Tibial artery (tissue), 4 donors: Measurements from ENCODE around the gene CAPN2.
A peak's percentile ranks its signal among the peaks of the same experiment; 100 is the strongest.

ENCODE experiments used
- DNase-seq, 2 donors: peaks; one replicate each; pipeline ENCODE4 v3.0.0-alpha.2; 2019
- H3K27ac ChIP-seq, 2 donors: fragments of 200-600 bp; sonication (generic) in 1 of 2; 1 replicate in 1 of 2; 2 replicates in 1 of 2; pipeline ENCODE4 v1.5.1; 2018 to 2019; ENCODE audit warnings: mild to moderate bottlenecking in 1 of 2
- H3K27me3 ChIP-seq, 2 donors: fragments of 200-600 bp; sonication (generic) in 1 of 2; one replicate each; pipeline versions ENCODE4 v1.5.1 to v1.6.0; 2016 to 2019
- H3K36me3 ChIP-seq, 3 donors: fragments of 200-600 bp; sonication (generic) in 2 of 3; one replicate each; pipeline ENCODE4 v1.5.1; 2016 to 2019; ENCODE audit warnings: mild to moderate bottlenecking in 2 of 3
- H3K4me1 ChIP-seq, 4 donors: fragments of 200-600 bp; sonication (generic) in 2 of 4; 1 replicate in 3 of 4; 2 replicates in 1 of 4; pipeline ENCODE4 v1.5.1; 2016 to 2019
- H3K4me3 ChIP-seq, 2 donors: fragments of 200-600 bp; sonication (generic) in 1 of 2; 1 replicate in 1 of 2; 2 replicates in 1 of 2; pipeline ENCODE4 v1.5.1; 2018 to 2019; ENCODE audit warnings: mild to moderate bottlenecking in 2 of 2
- H3K9me3 ChIP-seq, 3 donors: fragments of 200-600 bp; sonication (generic) in 1 of 3; one replicate each; pipeline ENCODE4 v1.5.1; 2016 to 2019
- intact Hi-C: fragments of 100-400 bp; cut with DNase I; formaldehyde crosslinking; loops from one replicate; pipeline ENCODE4 v1.15.0; 2023; ENCODE audit warnings: low total_unique reads
- TF ChIP-seq, protein P1 (sequence below), 2 experiments: fragments of 200-600 bp in 1 of 2; fragments of 450-650 bp in 1 of 2; IDR thresholded peaks; one replicate each; pipeline ENCODE4 v1.5.1; 2017 to 2019; ENCODE audit warnings: antibody characterized with exemption in 2 of 2, mild to moderate bottlenecking in 1 of 2, moderate library complexity in 1 of 2

CAPN2 gene

DNA sequence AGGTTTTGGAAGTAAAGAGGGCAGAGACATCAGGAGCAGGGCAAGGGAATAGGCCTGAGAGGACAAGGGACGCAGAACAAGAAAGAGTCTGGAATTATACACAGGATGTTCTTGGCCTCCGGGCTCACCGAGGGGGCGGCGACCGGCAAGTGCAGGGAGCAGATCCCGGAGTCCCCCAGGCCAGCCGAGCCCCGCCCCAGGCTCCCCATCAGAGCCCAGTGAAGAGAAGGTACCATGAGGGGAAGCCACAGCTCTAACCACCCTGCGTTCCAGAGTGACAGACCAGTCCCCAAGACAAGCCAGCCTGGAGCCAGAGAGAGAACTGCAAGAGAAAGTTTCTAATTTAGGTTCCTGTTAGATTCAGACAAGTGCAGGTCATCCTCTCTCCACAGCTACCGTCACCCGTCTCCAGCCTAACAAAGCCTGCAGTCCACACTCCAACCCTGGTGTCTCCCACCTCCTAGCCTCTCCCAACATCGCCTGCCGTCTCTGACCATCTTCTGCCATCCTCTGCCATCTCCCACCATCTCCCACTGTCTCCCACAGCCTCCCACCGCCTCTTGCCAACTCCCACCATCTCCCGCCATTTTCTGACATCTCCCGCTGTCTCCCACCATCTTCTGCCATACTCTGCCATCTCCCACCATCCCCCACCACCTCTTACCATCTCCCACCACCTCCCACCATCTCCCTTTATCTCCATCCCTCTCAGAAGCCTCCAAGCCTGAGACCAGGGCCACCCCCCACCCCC is 42.5 kb downstream of the CAPN2 start:
- no peak for DNase-seq
- peaks cover 87 to 100% (median 95%) of the 10 kb centered on the region in 3 donors for H3K36me3 ChIP-seq
- intact Hi-C loops, result no loop called here

DNA sequence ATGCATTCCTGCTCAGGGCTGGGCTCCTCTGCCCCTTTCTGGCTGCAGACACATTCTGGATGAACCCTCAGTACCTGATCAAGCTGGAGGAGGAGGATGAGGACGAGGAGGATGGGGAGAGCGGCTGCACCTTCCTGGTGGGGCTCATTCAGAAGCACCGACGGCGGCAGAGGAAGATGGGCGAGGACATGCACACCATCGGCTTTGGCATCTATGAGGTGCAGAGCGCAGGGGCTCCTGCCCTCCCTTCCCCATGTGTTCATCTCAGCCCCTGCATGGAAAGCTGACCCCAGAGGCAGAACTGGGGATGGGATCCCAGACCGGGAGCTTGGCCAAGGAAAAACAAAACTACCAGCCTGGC is 43.1 kb downstream of the CAPN2 start:
- Histone ChIP-seq H3K27me3 (no peaks in the 10 kb centered on the region), H3K27ac (no peak overlapping the region), H3K36me3 (peaks cover 87 to 100% (median 96%) of the 10 kb centered on the region in 3 donors), H3K4me1 (no peaks in the 10 kb centered on the region), H3K9me3 (no peaks in the 10 kb centered on the region), H3K4me3 (no peak overlapping the region)
- no peak for DNase-seq
- intact Hi-C loops, result no loop called here
- TF ChIP-seq, protein P1, sequence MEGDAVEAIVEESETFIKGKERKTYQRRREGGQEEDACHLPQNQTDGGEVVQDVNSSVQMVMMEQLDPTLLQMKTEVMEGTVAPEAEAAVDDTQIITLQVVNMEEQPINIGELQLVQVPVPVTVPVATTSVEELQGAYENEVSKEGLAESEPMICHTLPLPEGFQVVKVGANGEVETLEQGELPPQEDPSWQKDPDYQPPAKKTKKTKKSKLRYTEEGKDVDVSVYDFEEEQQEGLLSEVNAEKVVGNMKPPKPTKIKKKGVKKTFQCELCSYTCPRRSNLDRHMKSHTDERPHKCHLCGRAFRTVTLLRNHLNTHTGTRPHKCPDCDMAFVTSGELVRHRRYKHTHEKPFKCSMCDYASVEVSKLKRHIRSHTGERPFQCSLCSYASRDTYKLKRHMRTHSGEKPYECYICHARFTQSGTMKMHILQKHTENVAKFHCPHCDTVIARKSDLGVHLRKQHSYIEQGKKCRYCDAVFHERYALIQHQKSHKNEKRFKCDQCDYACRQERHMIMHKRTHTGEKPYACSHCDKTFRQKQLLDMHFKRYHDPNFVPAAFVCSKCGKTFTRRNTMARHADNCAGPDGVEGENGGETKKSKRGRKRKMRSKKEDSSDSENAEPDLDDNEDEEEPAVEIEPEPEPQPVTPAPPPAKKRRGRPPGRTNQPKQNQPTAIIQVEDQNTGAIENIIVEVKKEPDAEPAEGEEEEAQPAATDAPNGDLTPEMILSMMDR (IDR thresholded peaks at IDR 0.05), result no peak

More for the DNA sequence above, 42.5 kb downstream of the CAPN2 start:
- Histone ChIP-seq H3K4me3 (no peak overlapping the region), H3K27me3 (no peaks in the 10 kb centered on the region), H3K4me1 (no peaks in the 10 kb centered on the region), H3K9me3 (no peaks in the 10 kb centered on the region), H3K27ac (no peak overlapping the region)
- TF ChIP-seq, protein P1 (IDR thresholded peaks at IDR 0.05), result no peak

- H3K9me3 ChIP-seq, result no peaks in the 10 kb centered on the region
- H3K4me1 ChIP-seq, result no peaks in the 10 kb centered on the region
- no peak overlapping the region for H3K4me3 ChIP-seq
- no peak for DNase-seq
- intact Hi-C loops, result no loop called here
- TF ChIP-seq, protein P1 (IDR thresholded peaks at IDR 0.05), result no peak
- no peaks in the 10 kb centered on the region for H3K27me3 ChIP-seq
- no peak overlapping the region for H3K27ac ChIP-seq
- peaks cover 85 to 100% (median 96%) of the 10 kb centered on the region in 3 donors for H3K36me3 ChIP-seq
Observed at GRCh38 chr1:223755992-223756775, 43.8 kb downstream of the CAPN2 start.

DNA sequence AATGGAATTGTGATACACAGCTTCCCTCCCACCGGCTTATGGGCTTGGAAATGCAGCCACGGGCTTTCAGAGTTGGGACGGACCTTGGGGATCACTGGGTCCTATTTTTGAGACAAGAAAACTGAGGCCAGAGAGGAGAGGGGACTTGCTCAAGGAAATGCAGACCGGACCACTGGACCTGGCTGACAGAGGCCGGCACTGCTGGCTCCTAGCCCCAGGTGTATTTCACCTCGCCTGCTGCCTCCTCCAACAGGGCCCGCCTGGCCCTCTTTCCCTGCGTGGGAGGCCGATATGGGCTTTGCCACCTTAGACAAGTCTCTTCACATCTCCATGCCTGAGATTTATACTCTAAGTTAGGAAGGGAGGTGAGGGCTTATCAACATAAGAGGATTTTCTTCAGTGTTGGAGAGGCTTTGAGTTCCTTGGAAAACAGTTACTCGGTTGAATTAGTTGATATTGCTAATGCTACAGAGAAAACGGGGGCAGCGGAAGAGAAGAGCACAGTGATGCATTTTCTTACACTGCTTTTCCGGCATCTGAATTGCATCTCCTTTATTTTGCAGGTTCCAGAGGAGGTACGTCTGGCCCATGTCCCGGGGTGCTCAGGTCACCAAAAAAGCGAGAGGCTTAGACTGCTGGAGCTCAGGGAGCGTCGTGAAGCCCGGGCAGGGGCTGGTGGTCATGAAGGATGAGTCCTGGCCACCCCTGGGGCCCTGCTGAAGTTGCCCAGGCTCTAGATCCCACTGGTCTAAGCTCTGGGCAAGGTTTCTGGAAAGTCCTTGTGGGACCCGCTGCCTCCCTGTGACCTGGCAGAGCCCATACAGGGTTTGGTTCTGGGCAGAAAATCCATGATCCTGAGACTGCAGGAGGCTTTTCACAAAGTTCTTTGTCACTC is 44.7 kb downstream of the CAPN2 start:
- intact Hi-C loops, result no loop called here
- H3K36me3 ChIP-seq, result peaks cover 85 to 100% (median 96%) of the 10 kb centered on the region in 3 donors
- no peaks in the 10 kb centered on the region for H3K27me3 ChIP-seq
- no peak overlapping the region for H3K27ac ChIP-seq
- no peaks in the 10 kb centered on the region for H3K9me3 ChIP-seq
- TF ChIP-seq, protein P1 (IDR thresholded peaks at IDR 0.05), result no peak
- H3K4me1 ChIP-seq, result no peaks in the 10 kb centered on the region
- peak in 1 of 2 donors; percentile 53 for DNase-seq
- H3K4me3 ChIP-seq, result no peak overlapping the region

DNA sequence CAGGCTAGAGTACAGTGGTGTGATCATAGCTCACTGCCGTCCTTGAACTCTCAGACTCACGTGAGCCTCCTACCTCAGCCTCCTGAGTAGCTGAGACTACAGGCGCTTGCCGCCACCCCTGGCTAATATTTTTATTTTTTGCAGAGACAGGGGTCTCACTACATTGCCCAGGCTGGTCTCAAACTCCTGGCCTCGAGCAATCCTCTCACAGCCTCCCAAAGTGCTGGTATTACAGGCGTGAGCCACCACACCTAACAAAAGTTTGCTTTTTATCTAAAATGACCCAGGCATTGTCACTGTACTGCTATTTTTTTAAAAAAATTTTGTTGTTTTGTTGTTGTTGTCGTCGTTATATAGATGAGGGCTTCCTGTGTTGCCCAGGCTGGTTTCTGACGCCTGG is 46.4 kb downstream of the CAPN2 start:
- no peak overlapping the region for H3K4me3 ChIP-seq
- peaks cover 85 to 100% (median 96%) of the 10 kb centered on the region in 3 donors for H3K36me3 ChIP-seq
- intact Hi-C loops, result no loop called here
- no peaks in the 10 kb centered on the region for H3K4me1 ChIP-seq
- no peaks in the 10 kb centered on the region for H3K9me3 ChIP-seq
- TF ChIP-seq, protein P1 (IDR thresholded peaks at IDR 0.05), result no peak
- peak in 1 of 2 donors; percentile 23 for DNase-seq
- H3K27ac ChIP-seq, result no peak overlapping the region
- H3K27me3 ChIP-seq, result no peaks in the 10 kb centered on the region
